HEK293 (cell line): ENCODE results near the gene ZNF664.

Source experiments
- KLF16 ChIP-seq: fragments of 450-650 bp; formaldehyde crosslinking; IDR thresholded peaks from 2 replicates; pipeline ENCODE4 v1.5.1; 2017; ENCODE audit warnings: missing biosample characterization, missing genetic modification characterization
- PATZ1 ChIP-seq: fragments of 450-650 bp; formaldehyde crosslinking; IDR thresholded peaks from 2 replicates; pipeline ENCODE4 v1.5.1; 2016; ENCODE audit warnings: missing biosample characterization, missing genetic modification characterization
- TSHZ1 ChIP-seq: fragments of 450-650 bp; formaldehyde crosslinking; IDR thresholded peaks from 2 replicates; pipeline ENCODE4 v1.5.1; 2016; ENCODE audit warnings: missing biosample characterization, missing genetic modification characterization, borderline replicate concordance
- ZBTB21 ChIP-seq: fragments of 450-650 bp; formaldehyde crosslinking; IDR thresholded peaks from 2 replicates; pipeline ENCODE4 v1.5.1; 2017; ENCODE audit warnings: missing biosample characterization, missing genetic modification characterization
- ZNF114 ChIP-seq: fragments of 450-650 bp; formaldehyde crosslinking; IDR thresholded peaks from 2 replicates; pipeline ENCODE4 v1.5.0; 2017; ENCODE audit warnings: missing biosample characterization, missing genetic modification characterization
- ZNF211 ChIP-seq: fragments of 450-650 bp; formaldehyde crosslinking; IDR thresholded peaks from 2 replicates; pipeline ENCODE4 v1.5.1; 2016; ENCODE audit warnings: low read depth, missing biosample characterization, missing genetic modification characterization
- ZNF449 ChIP-seq: fragments of 450-650 bp; formaldehyde crosslinking; IDR thresholded peaks from 2 replicates; pipeline ENCODE4 v1.5.1; 2017; ENCODE audit warnings: missing biosample characterization, mild to moderate bottlenecking, missing genetic modification characterization, moderate library complexity
- ZNF501 ChIP-seq: fragments of 450-650 bp; formaldehyde crosslinking; IDR thresholded peaks from 2 replicates; pipeline ENCODE4 v1.5.1; 2016; ENCODE audit warnings: missing biosample characterization, missing genetic modification characterization
- ZNF610 ChIP-seq: fragments of 450-650 bp; formaldehyde crosslinking; IDR thresholded peaks from 2 replicates; pipeline ENCODE4 v1.5.1; 2016; ENCODE audit warnings: missing biosample characterization, missing genetic modification characterization, borderline replicate concordance
- ZNF776 ChIP-seq: fragments of 450-650 bp; formaldehyde crosslinking; IDR thresholded peaks from 2 replicates; pipeline ENCODE4 v1.5.0; 2017; ENCODE audit warnings: missing biosample characterization, missing genetic modification characterization, borderline replicate concordance
- ZNF777 ChIP-seq: fragments of 450-650 bp; formaldehyde crosslinking; IDR thresholded peaks from 2 replicates; pipeline ENCODE4 v1.5.1; 2017; ENCODE audit warnings: missing biosample characterization, missing genetic modification characterization, borderline replicate concordance
- TF ChIP-seq, protein P1 (sequence below): sonication (generic); formaldehyde crosslinking; IDR thresholded peaks from 2 replicates; pipeline ENCODE4 v1.8.1; 2022; ENCODE audit warnings: mild to moderate bottlenecking, moderate library complexity, missing genetic modification reagents
- TF ChIP-seq, protein P2 (sequence below): fragments of 450-650 bp; formaldehyde crosslinking; IDR thresholded peaks from 2 replicates; pipeline ENCODE4 v1.5.1; 2016; ENCODE audit warnings: missing biosample characterization, missing genetic modification characterization

DNA sequence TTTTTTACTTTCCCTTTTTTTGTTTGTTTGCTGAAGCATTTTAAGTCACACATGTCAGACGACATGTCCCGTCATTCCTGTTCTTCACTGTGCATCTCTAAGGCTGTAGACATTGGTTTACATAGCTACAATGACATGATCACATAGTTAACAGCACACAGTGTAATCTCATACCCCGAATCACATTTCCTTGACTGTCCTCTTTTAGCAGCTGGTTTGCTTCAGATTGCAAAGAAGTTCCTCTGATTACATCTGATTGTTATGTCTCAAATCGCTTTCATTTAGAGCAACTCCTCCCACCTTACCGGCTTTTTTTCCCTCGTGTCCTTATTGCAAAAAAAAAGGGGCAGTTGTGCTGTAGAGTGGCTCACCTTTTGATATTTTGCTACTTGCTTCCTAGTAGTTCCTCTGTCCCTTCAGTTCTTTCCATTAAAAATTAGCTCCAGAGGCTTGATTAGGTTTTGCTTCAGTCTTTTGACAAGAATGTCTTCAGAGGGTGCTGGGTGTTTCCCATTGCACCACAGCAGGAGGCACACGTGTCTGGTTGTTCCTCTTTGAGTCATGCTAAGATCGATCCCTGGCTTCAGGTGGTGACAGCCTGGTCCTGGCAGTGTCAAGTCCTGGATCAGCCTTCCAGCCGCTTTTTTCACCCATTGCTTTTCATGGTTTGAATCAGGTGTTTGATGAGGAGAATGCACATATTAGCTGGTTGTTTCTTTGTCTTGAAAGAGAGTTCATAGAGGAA lies 35.0 kb downstream of the ZNF664 start:
- TF ChIP-seq ZNF776 (tag by site-specific recombination): no peak
- no peak for TF ChIP-seq ZNF449
- TF ChIP-seq, protein P1, sequence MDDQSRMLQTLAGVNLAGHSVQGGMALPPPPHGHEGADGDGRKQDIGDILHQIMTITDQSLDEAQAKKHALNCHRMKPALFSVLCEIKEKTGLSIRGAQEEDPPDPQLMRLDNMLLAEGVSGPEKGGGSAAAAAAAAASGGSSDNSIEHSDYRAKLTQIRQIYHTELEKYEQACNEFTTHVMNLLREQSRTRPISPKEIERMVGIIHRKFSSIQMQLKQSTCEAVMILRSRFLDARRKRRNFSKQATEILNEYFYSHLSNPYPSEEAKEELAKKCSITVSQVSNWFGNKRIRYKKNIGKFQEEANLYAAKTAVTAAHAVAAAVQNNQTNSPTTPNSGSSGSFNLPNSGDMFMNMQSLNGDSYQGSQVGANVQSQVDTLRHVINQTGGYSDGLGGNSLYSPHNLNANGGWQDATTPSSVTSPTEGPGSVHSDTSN (CRISPR knock-in tag): no peak
- no peak for TF ChIP-seq KLF16 (tag by site-specific recombination)
- TF ChIP-seq, protein P2, sequence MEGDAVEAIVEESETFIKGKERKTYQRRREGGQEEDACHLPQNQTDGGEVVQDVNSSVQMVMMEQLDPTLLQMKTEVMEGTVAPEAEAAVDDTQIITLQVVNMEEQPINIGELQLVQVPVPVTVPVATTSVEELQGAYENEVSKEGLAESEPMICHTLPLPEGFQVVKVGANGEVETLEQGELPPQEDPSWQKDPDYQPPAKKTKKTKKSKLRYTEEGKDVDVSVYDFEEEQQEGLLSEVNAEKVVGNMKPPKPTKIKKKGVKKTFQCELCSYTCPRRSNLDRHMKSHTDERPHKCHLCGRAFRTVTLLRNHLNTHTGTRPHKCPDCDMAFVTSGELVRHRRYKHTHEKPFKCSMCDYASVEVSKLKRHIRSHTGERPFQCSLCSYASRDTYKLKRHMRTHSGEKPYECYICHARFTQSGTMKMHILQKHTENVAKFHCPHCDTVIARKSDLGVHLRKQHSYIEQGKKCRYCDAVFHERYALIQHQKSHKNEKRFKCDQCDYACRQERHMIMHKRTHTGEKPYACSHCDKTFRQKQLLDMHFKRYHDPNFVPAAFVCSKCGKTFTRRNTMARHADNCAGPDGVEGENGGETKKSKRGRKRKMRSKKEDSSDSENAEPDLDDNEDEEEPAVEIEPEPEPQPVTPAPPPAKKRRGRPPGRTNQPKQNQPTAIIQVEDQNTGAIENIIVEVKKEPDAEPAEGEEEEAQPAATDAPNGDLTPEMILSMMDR (tag by site-specific recombination): no peak
- no peak for TF ChIP-seq PATZ1 (tag by site-specific recombination)
- no peak for TF ChIP-seq TSHZ1 (tag by site-specific recombination)
- TF ChIP-seq ZNF211: no peak
- no peak for TF ChIP-seq ZNF610 (tag by site-specific recombination)
- TF ChIP-seq ZNF777 (tag by site-specific recombination): no peak
- no peak for TF ChIP-seq ZNF501
- TF ChIP-seq ZBTB21 (tag by site-specific recombination): no peak
- TF ChIP-seq ZNF114 (tag by site-specific recombination): no peak
